Skeletal muscle satellite cell (primary cell): Measurements from ENCODE around the gene DAND5. TPM values are rescaled to one million over a fixed set of nuclear protein-coding genes. Genes with fewer than 3 reads are reported as not detected.

Source experiments
- small RNA-seq: library from RNA; depleted of rRNA; stranded (forward); fragments of <200 nt; gene quantifications from one replicate; pipeline ENCODE3, GENCODE V24; 2012

The DAND5 gene

Small RNA genes within 50 kb of the gene (small RNA-seq; reads per million reads assigned to genes)
- not detected for gene MIR5695
- 0.28 reads per million for gene MIR6515
